Peyer's patch (tissue), 4 donors: ENCODE results near the gene TCF25. TPM values are rescaled to one million over a fixed set of nuclear protein-coding genes. Genes with fewer than 3 reads are reported as not detected.
"Not testable (repeated sequence)": the region's sequence is repeated elsewhere in the genome, so short reads cannot be mapped to it uniquely, and the experiment has no call there.

Experiments
- DNase-seq, 3 donors: peaks; one replicate each; pipeline ENCODE4 v3.0.0-alpha.2; 2017 to 2019
- H3K27ac ChIP-seq, 4 donors: fragments of 200-600 bp; sonication (generic); one replicate each; pipeline ENCODE4 v1.5.1; 2016 to 2019
- H3K27me3 ChIP-seq, 2 donors: fragments of 200-600 bp; sonication (generic); one replicate each; pipeline ENCODE4 v1.5.1; 2019
- H3K36me3 ChIP-seq, 3 donors: fragments of 200-600 bp; sonication (generic); one replicate each; pipeline ENCODE4 v1.5.1; 2016 to 2019
- H3K4me1 ChIP-seq, 4 donors: fragments of 200-600 bp; sonication (generic); one replicate each; pipeline ENCODE4 v1.5.1; 2016 to 2019
- H3K4me3 ChIP-seq, 4 donors: fragments of 200-600 bp; sonication (generic); 1 replicate in 3 of 4; 2 replicates in 1 of 4; pipeline ENCODE4 v1.5.1; 2016 to 2019; ENCODE audit warnings: mild to moderate bottlenecking in 1 of 4
- H3K9me3 ChIP-seq, 4 donors: fragments of 200-600 bp; sonication (generic); one replicate each; pipeline ENCODE4 v1.5.1; 2016 to 2019; ENCODE audit warnings: mild to moderate bottlenecking in 1 of 4
- POLR2A ChIP-seq, 2 donors: fragments of 450-650 bp; IDR thresholded peaks; one replicate each; pipeline ENCODE4 v1.5.1; 2017; ENCODE audit warnings: antibody characterized with exemption in 2 of 2, mild to moderate bottlenecking in 2 of 2, moderate library complexity in 2 of 2
- total RNA-seq, 4 donors: library from RNA; depleted of rRNA; stranded (reverse); fragments of >200 nt; gene quantifications; one replicate each; pipeline ENCODE4 v1.1.0, GENCODE V29; 2016
- TF ChIP-seq, protein P1 (sequence below), 6 experiments: fragments of 450-650 bp in 4 of 6; fragments of 200-600 bp in 2 of 6; sonication (generic) in 1 of 6; IDR thresholded peaks; one replicate each; pipeline ENCODE4 v1.5.1; 2017 to 2019; ENCODE audit warnings: antibody characterized with exemption in 6 of 6, mild to moderate bottlenecking in 3 of 6, moderate library complexity in 1 of 6

TCF25 gene
- total RNA-seq, 4 donors from 2014 or later, result 247 to 946 (median 371) TPM

DNA sequence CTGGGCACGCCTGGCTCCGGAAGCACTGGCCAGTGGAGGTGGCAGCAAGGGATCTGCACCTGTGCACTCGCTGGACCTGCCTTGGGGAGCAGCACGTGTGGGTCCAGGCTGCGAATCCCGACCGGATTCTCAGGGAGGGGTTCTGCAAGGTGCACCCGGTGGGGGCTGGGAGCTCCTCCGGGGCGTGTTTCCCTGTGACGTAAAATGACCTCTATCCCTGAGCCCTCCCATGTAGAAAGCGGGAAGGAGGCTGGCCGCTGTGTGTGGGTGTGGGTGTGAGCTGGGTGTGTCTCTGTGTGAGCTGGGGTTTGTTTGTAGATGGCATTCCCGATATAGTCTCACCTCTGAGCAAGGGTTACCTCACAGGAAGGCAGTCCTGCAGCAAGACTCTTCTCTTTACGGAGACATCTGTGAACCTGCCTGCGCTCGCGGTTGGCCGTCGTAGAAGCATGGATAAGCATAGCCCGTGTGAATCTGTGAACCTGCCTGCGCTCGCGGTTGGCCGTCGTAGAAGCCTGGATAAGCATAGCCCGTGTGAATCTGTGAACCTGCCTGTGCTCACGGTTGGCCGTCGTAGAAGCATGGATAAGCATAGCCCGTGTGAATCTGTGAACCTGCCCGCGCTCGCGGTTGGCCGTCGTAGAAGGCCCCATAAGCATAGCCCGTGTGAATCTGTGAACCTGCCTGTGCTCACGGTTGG lies 39.6 kb upstream of the TCF25 start:
- peak in 2 of 3 donors; percentile 92 for DNase-seq
- H3K27me3 ChIP-seq, H3K9me3 ChIP-seq, H3K36me3 ChIP-seq: not testable (repeated sequence)
- peak overlapping the region in 1 of 4 donors; percentile 21 for H3K4me3 ChIP-seq
- peaks cover 4 to 27% (median 5%) of the 10 kb centered on the region in 4 donors for H3K4me1 ChIP-seq
- peak overlapping the region in 3 of 4 donors; percentile 75 to 93 (median 82) for H3K27ac ChIP-seq
- peak; percentile 29 to 66 for TF ChIP-seq POLR2A (IDR thresholded peaks at IDR 0.05)

- H3K4me3 ChIP-seq, H3K9me3 ChIP-seq, H3K27me3 ChIP-seq, H3K36me3 ChIP-seq, DNase-seq: not testable (repeated sequence)
- Histone ChIP-seq H3K27ac (peak overlapping the region in 1 of 4 donors; percentile 93), H3K4me1 (peaks cover 0 to 26% (median 5%) of the 10 kb centered on the region in 4 donors)
Observed at GRCh38 chr16:89834813-89835363, 38.5 kb upstream of the TCF25 start.

DNA sequence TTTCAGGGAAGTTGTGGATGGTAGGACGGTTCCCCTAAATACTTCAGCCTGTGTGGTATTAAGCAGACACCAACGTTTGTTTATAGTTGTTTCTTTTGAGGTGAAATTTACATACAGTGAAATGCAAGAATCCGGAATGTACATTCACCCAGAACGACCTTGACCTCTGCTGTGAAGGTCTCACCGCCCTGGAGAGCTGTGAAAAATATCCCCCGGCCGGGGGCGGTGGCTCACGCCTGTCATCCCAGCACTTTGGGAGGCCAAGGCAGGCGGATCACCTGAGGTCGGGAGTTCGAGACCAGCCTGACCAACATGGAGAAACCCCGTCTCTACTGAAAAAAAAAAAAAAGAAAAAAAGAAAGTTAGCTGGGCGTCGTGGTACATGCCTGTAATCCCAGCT lies 36.9 kb upstream of the TCF25 start:
- not testable (repeated sequence) for H3K27me3 ChIP-seq, H3K4me3 ChIP-seq, H3K36me3 ChIP-seq, H3K27ac ChIP-seq, H3K9me3 ChIP-seq, DNase-seq
- peaks cover 0 to 26% (median 5%) of the 10 kb centered on the region in 4 donors for H3K4me1 ChIP-seq

GRCh38 chr16:89837014-89837546 lies 36.3 kb upstream of the TCF25 start:
- TF ChIP-seq, protein P1, sequence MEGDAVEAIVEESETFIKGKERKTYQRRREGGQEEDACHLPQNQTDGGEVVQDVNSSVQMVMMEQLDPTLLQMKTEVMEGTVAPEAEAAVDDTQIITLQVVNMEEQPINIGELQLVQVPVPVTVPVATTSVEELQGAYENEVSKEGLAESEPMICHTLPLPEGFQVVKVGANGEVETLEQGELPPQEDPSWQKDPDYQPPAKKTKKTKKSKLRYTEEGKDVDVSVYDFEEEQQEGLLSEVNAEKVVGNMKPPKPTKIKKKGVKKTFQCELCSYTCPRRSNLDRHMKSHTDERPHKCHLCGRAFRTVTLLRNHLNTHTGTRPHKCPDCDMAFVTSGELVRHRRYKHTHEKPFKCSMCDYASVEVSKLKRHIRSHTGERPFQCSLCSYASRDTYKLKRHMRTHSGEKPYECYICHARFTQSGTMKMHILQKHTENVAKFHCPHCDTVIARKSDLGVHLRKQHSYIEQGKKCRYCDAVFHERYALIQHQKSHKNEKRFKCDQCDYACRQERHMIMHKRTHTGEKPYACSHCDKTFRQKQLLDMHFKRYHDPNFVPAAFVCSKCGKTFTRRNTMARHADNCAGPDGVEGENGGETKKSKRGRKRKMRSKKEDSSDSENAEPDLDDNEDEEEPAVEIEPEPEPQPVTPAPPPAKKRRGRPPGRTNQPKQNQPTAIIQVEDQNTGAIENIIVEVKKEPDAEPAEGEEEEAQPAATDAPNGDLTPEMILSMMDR (IDR thresholded peaks at IDR 0.05), result no peak
- no peak for TF ChIP-seq POLR2A (IDR thresholded peaks at IDR 0.05)
- H3K4me1 ChIP-seq, result peaks cover 0 to 24% (median 5%) of the 10 kb centered on the region in 4 donors
- DNase-seq, result no peak
- H3K27me3 ChIP-seq, result no peaks in the 10 kb centered on the region
- H3K4me3 ChIP-seq, result peak overlapping the region in 2 of 4 donors; percentile 28 to 39
- H3K36me3 ChIP-seq, result no peaks in the 10 kb centered on the region
- no peaks in the 10 kb centered on the region for H3K9me3 ChIP-seq
- peak overlapping the region in 3 of 4 donors; percentile 30 to 76 (median 73) for H3K27ac ChIP-seq

DNA sequence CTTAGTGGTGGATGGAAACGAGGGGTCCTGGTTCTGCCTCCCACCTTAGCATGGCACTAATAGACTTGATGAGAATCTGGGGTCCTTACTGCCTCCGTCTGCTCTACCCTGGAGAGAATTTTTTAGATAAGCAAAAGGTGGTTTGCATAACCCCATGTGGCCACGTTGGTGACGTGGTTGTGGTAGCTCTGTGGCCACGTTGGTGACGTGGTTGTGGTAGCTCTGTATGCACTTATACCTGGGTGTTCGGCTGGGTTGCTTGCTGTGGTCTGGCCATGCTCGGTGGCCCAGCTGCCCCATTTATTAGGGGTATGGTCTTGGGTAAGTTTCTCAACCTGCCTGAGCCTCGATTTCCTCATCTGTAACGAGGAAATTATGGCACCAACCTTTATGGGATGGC lies 32.1 kb upstream of the TCF25 start:
- H3K4me3 ChIP-seq, result no peak overlapping the region
- no peaks in the 10 kb centered on the region for H3K36me3 ChIP-seq
- TF ChIP-seq POLR2A (IDR thresholded peaks at IDR 0.05), result no peak
- TF ChIP-seq, protein P1 (IDR thresholded peaks at IDR 0.05), result no peak
- peaks cover 0 to 23% (median 5%) of the 10 kb centered on the region in 4 donors for H3K4me1 ChIP-seq
- H3K27me3 ChIP-seq, result no peaks in the 10 kb centered on the region
- no peaks in the 10 kb centered on the region for H3K9me3 ChIP-seq
- H3K27ac ChIP-seq, result no peak overlapping the region
- peak in 2 of 3 donors; percentile 29 to 76 for DNase-seq

DNA sequence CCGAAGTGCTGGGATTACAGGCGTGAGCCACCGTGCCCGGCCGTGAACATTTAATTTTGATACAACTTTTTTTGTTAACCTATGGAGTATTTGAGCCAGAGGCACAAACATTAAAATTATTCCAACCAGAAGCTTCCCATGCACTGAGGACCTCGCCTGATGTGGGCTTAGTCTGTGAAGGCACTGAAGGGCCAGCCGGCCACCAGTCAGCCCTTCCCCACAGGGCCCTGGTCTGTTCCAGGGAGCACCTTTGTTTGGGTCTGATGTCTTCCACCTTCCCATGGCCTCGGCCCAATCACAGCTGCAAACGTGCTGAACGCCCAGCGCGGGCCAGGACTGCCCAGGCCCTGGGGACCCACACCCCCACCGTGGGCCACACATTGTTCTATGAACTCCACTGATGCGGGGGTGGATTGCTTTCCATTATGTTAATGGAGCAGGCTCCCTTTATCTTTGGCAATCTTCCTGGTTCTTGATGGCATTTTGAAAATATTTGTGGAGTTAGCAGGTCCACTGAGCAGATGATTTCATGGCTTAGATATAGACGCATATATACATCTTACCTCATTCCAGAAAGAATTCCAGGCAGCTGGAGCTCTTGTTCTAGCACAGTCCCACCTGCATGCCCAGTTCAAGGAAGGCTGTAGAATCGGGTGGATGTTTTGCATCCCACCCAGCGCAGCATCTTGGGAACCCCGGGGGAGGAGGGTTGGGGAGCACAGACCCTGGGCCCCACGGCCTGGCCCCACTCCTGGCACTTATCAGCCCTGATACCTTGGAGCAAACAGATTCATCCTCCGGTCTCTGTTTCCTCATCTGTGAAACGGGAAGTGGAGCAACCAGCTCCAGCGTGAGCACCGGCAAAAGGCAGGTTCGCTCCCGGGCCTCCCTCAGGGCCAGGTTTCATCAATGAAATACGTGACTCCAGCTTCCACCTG lies 30.7 kb upstream of the TCF25 start:
- no peak for DNase-seq
- no peak overlapping the region for H3K27ac ChIP-seq
- H3K4me3 ChIP-seq, result no peak overlapping the region
- no peaks in the 10 kb centered on the region for H3K36me3 ChIP-seq
- no peak for TF ChIP-seq POLR2A (IDR thresholded peaks at IDR 0.05)
- TF ChIP-seq, protein P1 (IDR thresholded peaks at IDR 0.05), result no peak
- H3K4me1 ChIP-seq, result peaks cover 0 to 26% (median 6%) of the 10 kb centered on the region in 4 donors
- H3K27me3 ChIP-seq, result no peaks in the 10 kb centered on the region
- no peaks in the 10 kb centered on the region for H3K9me3 ChIP-seq
